Stimulated activated naive CD4-positive, alpha-beta T cell (primary cell): ENCODE measurements around the gene SLC1A3.
"Not testable (repeated sequence)": the region's sequence is repeated elsewhere in the genome, so short reads cannot be mapped to it uniquely, and the experiment has no call there.

ENCODE experiments used
- DNase-seq, 6 experiments: peaks; one replicate each; lab custom pipeline; 2025; lab: John Stamatoyannopoulos, UW

Gene SLC1A3

GRCh38 chr5:36630201-36631145, 24.1 kb downstream of the SLC1A3 start:
- no peak for DNase-seq

DNA sequence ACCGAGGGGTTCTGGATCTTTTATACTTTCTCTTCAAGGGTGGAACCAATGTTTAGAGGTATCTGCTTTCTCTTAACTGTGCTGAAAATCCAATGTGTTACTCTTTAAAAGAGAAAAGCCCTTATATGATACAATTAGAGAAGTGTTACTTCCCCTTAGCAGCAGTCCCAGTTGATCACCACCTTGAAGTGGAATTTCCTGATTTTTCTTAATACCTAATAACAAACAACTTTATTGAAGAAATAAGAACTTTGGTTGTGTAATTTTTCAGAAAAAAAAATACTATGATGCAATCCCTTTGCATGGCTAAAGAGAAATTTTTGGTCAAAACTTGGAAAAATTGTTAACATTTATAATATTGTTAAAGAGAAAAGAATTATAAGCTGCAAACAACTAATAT, 24.7 kb downstream of the SLC1A3 start:
- no peak for DNase-seq

GRCh38 chr5:36631620-36632362, 25.4 kb downstream of the SLC1A3 start:
- no peak for DNase-seq

GRCh38 chr5:36632363-36632664, 25.9 kb downstream of the SLC1A3 start:
- no peak for DNase-seq

GRCh38 chr5:36635721-36636390, 29.4 kb downstream of the SLC1A3 start:
- DNase-seq: no peak

DNA sequence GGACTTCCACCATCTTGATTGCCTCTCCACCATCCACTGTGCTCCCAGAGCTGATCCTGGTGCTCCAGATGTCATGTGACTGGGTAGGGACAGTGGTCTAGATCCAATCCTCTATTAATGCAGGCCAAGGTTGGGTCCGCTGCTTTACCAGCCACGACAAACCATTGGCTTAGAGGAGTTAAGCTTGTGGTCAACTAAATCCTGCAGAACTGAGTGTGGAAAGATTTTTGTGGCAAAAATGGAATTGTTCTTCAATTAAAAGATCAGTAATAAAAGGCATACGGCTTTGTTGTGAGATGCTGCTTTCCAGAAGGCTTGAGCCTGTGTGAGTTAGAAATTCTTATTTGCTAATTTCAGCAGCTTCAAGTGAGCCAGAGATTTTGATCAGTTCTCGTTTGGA, 30.7 kb downstream of the SLC1A3 start:
- DNase-seq: no peak

GRCh38 chr5:36637516-36637915, 31.1 kb downstream of the SLC1A3 start:
- DNase-seq: no peak

DNA sequence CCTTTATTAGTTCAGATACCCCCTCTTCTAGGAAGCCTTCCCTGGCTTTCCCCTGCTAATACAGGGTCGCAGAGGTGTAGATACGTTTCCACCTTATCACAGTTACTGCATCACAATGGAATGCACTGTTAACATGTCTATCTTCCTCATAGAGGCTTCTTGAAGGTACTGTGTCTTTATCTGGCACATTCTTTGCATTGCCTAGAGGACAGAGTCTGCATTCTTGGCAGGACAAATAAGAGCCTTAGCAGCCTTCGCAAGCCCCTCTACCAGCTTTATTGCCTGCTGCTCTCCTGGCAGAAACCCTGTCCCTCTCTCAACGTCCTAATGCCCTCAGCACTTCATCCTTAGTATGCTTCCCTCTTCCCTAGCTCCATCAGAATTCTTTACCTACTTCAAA, 31.6 kb downstream of the SLC1A3 start:
- no peak for DNase-seq

DNA sequence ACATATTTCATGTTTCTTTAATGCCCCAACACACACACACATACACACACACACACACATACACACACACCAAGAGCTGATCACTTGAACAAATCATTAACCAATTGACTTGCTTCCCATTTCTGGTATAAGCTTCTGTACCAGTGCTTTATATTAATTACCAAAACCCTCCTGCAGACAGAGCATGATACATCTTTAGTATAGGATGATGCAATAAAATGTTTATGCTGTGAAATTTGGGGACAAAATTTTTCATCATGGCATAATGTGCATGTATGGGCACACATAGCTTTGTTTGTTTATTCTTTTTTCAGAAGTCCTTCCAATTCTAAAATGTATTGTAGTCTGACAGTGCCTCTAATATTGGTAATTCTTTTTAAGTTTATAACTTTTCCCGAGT, 34.5 kb downstream of the SLC1A3 start:
- no peak for DNase-seq

- DNase-seq: no peak
These were observed 35.0 kb downstream of the SLC1A3 start for GRCh38 chr5:36641431-36641830.

- no peak for DNase-seq
These were observed 35.7 kb downstream of the SLC1A3 start for GRCh38 chr5:36642089-36642488.

DNA sequence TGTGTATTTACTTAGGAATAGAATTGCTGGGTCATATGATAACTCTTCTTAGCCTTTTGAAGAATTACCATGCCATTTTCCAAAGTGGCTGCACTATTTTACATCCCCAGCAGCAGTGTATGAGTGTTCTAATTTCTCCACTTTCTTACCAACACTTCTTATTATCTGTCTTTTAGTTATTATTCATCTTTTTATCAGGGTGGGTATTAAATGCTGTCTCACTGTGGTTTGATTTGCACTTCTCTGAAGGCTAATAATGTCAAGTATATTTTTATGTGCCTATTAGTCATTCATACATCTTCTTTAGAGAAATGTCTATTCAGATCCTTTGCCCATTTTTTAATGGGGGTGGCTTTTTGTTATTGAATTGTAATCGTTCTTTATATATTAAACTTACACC, 36.8 kb downstream of the SLC1A3 start:
- DNase-seq: no peak

DNA sequence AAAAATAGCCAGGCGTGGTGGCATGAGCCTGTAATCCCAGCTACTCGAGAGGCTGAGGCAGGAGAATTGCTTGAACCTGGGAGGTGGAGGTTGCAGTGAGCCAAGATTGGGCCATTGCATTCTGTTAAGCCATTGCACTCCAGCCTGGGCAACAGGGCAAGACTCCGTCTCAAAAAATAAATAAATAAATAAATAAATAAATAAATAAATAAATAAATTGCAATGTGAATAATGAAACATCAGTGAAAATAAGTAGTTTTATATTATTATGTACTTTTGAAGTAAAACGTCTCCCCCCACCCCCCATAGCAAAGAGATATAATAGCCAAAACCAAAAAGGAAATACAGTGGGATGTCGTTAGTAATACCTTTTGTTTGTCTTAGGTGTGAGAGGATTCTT, 37.4 kb downstream of the SLC1A3 start:
- not testable (repeated sequence) for DNase-seq

GRCh38 chr5:36644727-36645126, 38.3 kb downstream of the SLC1A3 start:
- no peak for DNase-seq

- no peak for DNase-seq
These were observed 39.7 kb downstream of the SLC1A3 start for GRCh38 chr5:36646100-36646499.

DNA sequence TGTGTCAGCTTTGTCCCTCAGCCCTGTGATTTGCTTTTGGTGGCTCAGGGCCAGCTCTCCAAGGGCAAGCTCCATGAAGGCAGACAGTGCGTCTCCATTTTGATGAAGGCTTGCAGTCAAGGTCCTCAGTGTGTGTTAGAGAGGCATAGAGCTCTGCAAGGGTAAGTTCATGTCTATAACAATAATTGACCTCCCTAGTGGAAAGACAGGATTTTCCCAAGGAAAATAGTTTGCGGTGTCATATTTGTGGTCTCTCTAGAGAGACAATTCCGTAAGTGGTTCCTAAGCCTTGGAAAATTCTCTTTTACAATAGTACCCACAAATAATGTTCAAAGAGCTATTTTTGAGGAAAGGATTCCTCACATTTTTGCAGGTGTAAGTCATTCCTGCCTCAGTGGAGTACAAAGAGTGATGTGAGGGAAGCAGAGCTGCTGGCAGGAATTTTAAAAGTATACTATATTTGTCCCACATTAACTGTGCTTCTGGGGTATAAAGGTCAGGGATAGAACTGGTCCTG, 40.2 kb downstream of the SLC1A3 start:
- DNase-seq: no peak

DNA sequence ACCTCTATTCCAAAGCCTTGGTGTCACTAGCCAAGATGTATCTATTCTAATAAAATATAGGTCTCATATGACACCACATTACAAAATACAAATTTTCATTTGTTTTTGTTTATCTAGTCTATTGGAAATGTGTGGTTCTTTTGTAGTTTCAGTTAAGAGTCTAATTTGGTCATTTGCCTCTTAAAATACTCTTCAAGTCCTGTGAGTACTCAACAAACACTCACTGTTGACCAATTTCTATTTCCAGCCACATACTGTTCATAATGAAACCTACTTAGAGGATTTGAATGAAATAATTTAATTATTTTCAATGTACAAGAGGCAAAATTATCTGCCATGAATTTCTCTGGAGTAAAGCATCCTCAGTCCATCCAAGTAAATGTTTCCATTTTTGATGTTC, 40.6 kb downstream of the SLC1A3 start:
- DNase-seq: no peak

DNA sequence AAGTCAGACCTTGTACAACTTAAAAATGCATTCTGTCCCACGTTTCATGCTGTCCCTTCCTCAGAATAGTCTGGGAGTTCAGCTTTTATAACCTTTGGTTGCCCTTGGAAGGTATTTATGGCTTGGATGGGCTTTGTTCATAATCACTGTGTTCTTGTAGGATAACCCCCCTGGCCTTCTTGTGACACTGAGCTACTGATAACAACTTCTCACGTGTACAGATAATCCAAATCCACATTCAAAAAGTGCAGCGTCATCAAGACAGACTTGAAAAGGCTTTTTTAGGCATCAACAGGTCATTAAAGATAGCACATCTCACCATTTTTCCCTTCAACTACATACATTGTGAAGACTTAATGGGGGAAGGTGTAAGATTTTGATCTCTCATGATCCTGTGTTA, 42.0 kb downstream of the SLC1A3 start:
- DNase-seq: no peak

GRCh38 chr5:36651761-36652685, 45.6 kb downstream of the SLC1A3 start:
- DNase-seq: no peak

GRCh38 chr5:36653044-36653705, 46.8 kb downstream of the SLC1A3 start:
- DNase-seq: no peak

- no peak for DNase-seq
These were observed 48.2 kb downstream of the SLC1A3 start for GRCh38 chr5:36654564-36654963.
